ENCODE data around the gene SRD5A1. TPM values are rescaled to one million over a fixed set of nuclear protein-coding genes. Genes with fewer than 3 reads are reported as not detected.

The SRD5A1 gene
- total RNA-seq, 1 donor from 2014 or later: 12.8 TPM

GRCh38 chr5:6702633-6703032, 69.4 kb downstream of the SRD5A1 start:
- Mint-ChIP-seq H3K9me3 (no peaks in the 10 kb centered on the region), H3K27me3 (ENCODE audit: low read depth) (peaks cover 26% of the 10 kb centered on the region), H3K36me3 (no peaks in the 10 kb centered on the region), H3K4me1 (peaks cover 16% of the 10 kb centered on the region), H3K27ac (no peak overlapping the region), H3K4me3 (no peak overlapping the region)
- no peak for DNase-seq (ENCODE audit: low spot score in 2 of 2, unreplicated experiment in 2 of 2)
- TF ChIP-seq, protein P1, sequence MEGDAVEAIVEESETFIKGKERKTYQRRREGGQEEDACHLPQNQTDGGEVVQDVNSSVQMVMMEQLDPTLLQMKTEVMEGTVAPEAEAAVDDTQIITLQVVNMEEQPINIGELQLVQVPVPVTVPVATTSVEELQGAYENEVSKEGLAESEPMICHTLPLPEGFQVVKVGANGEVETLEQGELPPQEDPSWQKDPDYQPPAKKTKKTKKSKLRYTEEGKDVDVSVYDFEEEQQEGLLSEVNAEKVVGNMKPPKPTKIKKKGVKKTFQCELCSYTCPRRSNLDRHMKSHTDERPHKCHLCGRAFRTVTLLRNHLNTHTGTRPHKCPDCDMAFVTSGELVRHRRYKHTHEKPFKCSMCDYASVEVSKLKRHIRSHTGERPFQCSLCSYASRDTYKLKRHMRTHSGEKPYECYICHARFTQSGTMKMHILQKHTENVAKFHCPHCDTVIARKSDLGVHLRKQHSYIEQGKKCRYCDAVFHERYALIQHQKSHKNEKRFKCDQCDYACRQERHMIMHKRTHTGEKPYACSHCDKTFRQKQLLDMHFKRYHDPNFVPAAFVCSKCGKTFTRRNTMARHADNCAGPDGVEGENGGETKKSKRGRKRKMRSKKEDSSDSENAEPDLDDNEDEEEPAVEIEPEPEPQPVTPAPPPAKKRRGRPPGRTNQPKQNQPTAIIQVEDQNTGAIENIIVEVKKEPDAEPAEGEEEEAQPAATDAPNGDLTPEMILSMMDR (IDR thresholded peaks at IDR 0.05; ENCODE audit: unreplicated experiment): no peak

DNA sequence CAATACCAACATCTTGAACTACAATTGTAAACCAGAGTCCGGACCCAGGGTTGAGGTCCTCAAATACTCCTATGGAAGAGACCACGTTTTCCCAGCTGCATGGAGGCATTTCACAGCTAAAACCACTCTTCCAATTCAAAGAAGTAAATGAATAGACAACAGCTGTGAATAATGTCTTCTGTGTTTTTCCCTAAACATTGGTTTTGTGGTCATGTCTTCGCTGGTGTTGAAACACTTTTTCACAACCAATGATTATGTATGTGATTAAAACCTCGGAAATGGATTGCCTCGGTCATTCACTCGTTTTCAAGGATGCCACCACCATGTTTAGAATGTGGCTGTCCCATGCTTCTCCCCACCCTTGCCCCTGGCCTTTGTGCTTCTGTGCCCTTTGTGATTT, 70.6 kb downstream of the SRD5A1 start:
- TF ChIP-seq, protein P1 (IDR thresholded peaks at IDR 0.05; ENCODE audit: unreplicated experiment): no peak
- Mint-ChIP-seq H3K4me3 (no peak overlapping the region), H3K27ac (peak overlapping the region; percentile 81), H3K9me3 (no peaks in the 10 kb centered on the region), H3K36me3 (no peaks in the 10 kb centered on the region), H3K27me3 (ENCODE audit: low read depth) (peaks cover 22% of the 10 kb centered on the region), H3K4me1 (peaks cover 16% of the 10 kb centered on the region)
- DNase-seq (ENCODE audit: low spot score in 2 of 2, unreplicated experiment in 2 of 2): no peak

- TF ChIP-seq, protein P1 (IDR thresholded peaks at IDR 0.05; ENCODE audit: unreplicated experiment): no peak
- H3K27ac Mint-ChIP-seq: peak overlapping the region; percentile 81
- H3K27me3 Mint-ChIP-seq (ENCODE audit: low read depth): peaks cover 17% of the 10 kb centered on the region
- H3K36me3 Mint-ChIP-seq: no peaks in the 10 kb centered on the region
- no peak overlapping the region for H3K4me3 Mint-ChIP-seq
- peaks cover 16% of the 10 kb centered on the region for H3K4me1 Mint-ChIP-seq
- no peak for DNase-seq (ENCODE audit: low spot score in 2 of 2, unreplicated experiment in 2 of 2)
- H3K9me3 Mint-ChIP-seq: no peaks in the 10 kb centered on the region
Measured at GRCh38 chr5:6704361-6704851, 71.2 kb downstream of the SRD5A1 start.

- Mint-ChIP-seq H3K27me3 (ENCODE audit: low read depth) (peaks cover 13% of the 10 kb centered on the region), H3K36me3 (no peaks in the 10 kb centered on the region), H3K27ac (peak overlapping the region; percentile 81), H3K4me1 (peaks cover 16% of the 10 kb centered on the region), H3K9me3 (no peaks in the 10 kb centered on the region), H3K4me3 (no peak overlapping the region)
- TF ChIP-seq, protein P1 (IDR thresholded peaks at IDR 0.05; ENCODE audit: unreplicated experiment): no peak
- no peak for DNase-seq (ENCODE audit: low spot score in 2 of 2, unreplicated experiment in 2 of 2)
Measured at GRCh38 chr5:6705088-6705487, 71.8 kb downstream of the SRD5A1 start.

DNA sequence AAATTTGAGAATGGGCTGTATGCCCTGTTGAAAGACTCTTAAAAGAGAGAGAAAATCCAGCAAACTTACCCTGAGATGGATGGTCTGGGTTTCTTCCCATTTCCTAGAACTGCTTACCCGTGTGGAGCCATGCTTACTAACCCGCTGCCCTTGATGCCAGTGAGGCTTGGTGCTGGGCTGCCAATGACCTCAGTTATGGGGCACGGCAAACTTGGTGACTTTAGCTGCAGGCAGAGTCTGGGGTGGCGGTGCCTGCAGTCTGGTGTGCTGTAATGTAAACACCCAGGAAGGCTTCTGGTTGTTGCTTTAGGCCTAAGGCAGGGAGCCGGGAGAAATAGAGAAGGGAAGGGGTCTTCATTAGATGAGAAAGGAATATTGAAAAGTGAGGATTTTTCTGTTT, 72.7 kb downstream of the SRD5A1 start:
- TF ChIP-seq, protein P1 (IDR thresholded peaks at IDR 0.05; ENCODE audit: unreplicated experiment): no peak
- Mint-ChIP-seq H3K27me3 (ENCODE audit: low read depth) (peaks cover 5% of the 10 kb centered on the region), H3K4me1 (peaks cover 16% of the 10 kb centered on the region), H3K27ac (no peak overlapping the region), H3K4me3 (no peak overlapping the region), H3K9me3 (no peaks in the 10 kb centered on the region), H3K36me3 (no peaks in the 10 kb centered on the region)
- no peak for DNase-seq (ENCODE audit: low spot score in 2 of 2, unreplicated experiment in 2 of 2)

GRCh38 chr5:6707852-6708251, 74.6 kb downstream of the SRD5A1 start:
- peaks cover 22% of the 10 kb centered on the region for H3K4me1 Mint-ChIP-seq
- H3K27me3 Mint-ChIP-seq (ENCODE audit: low read depth): peaks cover 2% of the 10 kb centered on the region
- H3K4me3 Mint-ChIP-seq: no peak overlapping the region

More at GRCh38 chr5:6707852-6708251, 74.6 kb downstream of the SRD5A1 start:
- DNase-seq (ENCODE audit: low spot score in 2 of 2, unreplicated experiment in 2 of 2): no peak
- H3K36me3 Mint-ChIP-seq: no peaks in the 10 kb centered on the region
- TF ChIP-seq, protein P1 (IDR thresholded peaks at IDR 0.05; ENCODE audit: unreplicated experiment): no peak
- no peaks in the 10 kb centered on the region for H3K9me3 Mint-ChIP-seq
- no peak overlapping the region for H3K27ac Mint-ChIP-seq
